Measurements from ENCODE around the gene ARID5B.

The ARID5B gene

DNA sequence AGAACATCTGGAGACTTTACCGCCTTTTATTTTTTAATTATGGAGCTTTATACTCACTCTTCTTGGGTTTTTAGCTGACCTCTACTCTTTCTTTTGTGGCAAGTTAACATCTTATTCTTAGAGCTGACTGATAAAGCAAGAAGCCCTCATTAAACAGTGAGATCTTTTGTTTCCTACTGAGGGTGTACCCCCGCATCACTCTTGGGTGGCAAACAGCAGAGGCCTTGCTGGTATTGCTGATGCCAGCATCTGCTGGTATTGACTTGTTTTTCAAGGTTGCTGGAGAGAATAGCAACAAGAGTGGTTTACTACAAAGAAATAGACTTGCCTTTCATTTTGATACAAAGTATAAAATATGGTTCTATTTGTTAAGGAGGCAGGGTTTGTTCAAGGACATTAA lies 154.7 kb downstream of the ARID5B start:
- DNase-seq = no peak

DNA sequence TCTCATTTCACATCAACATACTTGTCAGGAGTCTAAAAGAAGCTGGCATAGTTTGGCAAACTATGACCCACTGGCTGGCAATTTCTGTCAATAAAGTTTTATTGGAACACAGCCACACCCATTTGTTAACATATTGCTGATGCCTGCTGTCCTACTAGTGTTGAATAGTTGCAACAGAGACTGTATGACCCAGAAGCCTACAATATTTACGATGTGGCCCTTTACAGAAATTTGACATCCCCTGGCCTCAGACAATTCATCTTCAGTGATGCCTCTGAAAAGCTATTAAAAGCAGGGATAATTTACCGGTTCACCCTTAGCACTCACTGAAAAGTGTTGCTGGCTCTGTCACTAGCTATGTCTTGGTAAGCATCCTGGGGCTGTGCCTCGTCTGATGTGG lies 155.2 kb downstream of the ARID5B start:
- DNase-seq = no peak

DNA sequence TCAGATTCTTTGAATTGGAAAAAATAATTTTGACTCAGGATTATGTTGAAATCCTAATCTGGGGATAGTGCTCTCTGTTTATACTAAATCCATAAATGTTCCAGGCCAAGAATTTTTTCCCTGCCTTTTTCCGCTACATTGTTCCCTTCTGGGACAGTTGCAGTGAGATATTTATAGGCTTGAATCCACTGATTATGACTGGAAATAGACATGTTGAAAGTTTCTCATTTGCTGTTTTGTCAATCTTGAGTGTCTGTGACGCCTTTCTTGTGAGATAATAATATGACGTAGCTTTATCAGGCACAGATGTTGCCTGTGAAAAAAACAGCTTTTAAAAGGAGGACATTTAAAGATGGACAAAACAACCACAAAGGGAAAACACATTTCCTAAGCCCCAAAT lies 155.9 kb downstream of the ARID5B start:
- DNase-seq = no peak

DNA sequence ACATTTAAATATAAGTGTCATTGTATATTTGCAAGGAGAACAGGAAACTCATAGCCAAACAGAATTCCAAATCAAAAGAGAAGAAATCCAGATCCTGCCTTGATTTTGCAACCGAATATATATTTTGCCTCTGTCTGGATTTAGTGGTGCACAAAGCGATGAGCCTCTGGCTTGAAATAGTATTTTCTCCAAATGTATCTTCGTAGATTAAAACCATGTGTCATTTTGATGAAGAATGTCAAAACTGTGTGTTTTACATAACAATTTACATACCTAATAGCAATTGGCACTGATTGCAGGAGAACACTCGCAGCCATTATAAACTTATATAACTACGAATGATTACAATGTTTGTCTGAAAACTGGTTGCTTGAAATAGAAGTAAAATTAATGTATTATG lies 156.4 kb downstream of the ARID5B start:
- DNase-seq = no peak

DNA sequence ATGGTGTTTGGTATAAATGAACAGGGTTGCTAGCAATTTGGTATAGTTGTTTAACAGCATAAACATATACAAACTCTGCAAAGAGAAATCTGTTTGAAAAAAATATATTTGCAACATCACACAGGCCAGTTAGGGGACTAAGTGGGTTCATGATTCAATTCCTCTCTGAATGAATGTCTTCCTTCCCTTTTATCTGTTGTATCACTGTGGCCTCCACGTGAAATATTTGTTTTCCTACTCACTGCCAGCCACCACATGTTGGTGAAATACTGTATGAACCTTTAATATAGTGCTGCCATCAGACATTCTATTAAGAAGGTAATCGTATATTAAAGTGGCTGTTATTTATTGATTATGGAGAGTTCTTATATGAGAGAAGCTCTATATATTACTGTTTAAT lies 157.0 kb downstream of the ARID5B start:
- DNase-seq = no peak

DNA sequence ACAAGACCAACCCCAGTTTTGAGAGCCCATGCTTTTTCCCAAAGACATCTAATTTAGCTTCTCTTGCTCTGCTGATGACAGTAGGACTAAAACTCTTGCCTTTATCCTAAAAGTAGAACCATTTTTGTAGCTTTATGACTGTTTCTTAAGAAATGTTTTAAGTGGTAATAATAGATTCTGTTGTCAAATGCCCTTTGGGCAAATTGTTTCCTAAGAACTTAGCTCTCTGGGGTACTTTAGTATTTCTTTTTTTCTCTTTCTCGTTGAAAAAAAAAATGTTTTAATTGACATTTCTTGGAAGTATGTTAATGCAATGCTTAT lies 157.4 kb downstream of the ARID5B start:
- no peak for DNase-seq

DNA sequence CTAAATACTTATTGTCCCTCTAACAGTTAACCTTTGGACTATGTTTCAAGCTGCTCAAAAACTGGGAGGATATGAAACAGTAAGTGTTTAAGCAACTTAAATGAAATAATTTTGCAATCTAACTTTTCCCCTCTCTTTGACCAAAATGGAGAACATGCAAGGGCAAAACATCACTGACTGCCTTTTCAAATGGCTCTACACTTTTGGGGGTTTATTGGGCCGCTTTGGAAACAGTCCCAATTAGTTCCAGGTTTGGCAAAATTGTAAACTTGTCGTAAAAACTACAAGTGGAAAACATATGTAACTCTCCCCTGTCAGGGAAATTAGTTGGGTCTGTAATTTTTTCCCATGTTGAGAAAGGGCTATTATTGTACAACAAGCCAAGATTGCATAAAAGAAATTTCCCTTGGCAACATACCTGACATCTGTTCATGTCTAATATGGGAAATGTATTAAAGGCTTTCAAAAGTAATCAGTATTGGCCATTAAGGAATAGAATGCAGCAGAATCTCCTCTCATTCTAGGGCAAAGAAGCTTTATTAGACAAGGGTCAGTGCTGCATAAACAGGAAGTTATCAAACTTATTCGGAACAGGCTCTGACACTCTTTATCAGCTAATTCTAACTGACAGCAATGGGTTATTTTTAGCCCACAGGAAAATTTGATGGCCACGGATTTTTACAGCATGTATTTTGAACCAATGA lies 157.9 kb downstream of the ARID5B start:
- no peak for DNase-seq

DNA sequence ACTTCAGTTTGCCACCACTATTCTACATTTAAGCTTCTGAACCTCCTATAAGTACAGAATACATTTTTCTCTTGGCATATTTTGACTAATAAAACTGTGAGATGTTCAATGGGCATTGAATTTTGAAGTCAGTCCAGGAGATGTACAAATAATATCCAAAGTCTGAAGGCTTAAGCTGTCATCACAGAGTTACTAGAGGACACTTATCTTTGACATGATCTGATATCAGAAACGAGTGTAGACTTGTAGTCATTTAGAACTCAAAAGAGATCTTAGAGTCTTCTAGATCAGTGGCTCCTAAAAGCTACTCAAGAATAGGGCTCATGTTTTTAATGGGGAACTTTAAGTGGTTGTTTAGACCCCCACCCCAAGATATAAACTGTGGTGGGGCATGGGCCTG lies 160.5 kb downstream of the ARID5B start:
- no peak for DNase-seq

DNA sequence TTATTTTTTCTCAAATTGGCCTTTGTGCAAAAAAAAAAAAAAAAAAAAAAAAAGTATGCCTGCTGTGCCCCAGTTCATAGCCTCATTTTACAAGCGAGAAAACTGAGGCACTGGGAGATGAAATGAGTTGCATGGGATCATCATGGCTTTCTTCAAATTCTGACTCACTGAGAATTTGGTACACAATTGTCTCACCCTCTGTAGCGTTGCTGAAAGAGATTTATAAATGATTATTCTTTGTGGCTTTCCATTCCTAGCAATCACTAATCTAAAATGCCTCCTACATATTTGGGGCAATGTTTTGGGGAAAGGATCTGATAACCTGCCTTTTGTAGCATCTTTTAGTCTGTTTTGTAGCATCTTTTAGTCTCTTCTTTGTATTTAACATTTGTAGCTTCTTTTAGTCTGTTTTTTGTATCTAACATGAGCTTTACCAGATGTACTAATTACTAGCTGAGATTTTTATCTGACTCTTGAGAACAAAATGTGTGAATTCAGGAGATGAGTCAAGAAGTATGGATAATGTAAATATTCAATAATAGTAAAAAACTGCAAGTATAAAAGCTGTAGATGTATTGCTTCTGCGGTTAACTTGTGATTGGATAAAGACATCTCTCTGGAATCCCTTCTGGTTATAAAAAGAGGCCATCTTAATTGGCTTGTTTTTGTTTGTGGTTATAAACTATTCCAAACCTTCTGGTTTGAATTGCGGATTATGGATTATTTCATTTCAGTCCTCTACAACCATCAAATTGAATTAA lies 161.4 kb downstream of the ARID5B start:
- DNase-seq = no peak

DNA sequence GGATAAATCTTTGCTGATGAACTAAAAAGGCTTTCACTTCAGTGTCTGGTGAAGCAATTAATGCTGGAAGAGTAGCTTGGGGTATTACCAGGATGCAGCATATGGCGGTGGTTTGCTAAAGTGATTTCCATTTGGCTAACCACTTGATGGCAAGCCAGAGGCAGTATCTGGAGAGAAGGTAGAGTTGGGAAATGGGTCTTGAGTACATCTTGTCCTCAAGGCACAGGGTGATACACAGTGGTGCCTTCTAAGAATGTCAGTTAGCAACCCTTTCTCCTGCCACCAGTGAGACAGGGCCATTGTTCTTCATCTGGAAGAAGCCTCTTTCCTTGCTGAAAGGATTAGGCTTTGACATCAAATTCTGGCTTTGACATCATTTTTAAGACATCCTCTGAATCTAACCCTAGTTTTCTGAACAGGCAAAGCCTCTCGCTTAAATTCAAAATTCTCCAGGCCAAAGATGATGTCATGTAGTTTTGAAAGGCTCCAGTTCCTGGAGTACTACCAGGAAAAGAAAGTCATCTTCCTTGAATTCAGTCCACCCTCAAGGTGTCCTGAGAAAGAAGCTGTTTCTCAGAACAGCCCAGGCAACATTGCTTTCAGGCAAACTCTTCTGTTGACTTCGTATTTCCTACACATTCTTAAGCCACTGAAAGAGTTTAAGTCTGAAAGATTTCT lies 162.4 kb downstream of the ARID5B start:
- no peak for DNase-seq

DNA sequence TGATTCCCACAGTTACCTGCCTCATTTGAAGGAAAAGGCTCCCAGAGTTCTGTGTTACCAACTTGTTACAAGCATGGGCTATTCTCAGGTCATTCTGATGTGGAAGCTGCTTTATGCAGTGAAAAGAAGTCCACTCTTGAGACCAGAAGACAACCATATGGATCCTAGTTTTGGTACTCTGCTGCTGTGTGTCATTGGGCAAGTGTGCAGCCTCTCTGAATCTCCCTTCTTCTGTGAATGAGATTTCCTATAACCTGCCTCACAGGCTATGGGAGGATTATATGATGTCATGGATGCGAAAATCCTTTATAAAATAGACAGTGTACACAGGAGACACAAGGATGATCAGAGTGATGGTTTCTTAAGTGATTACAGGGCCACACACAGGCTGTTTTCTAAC lies 166.1 kb downstream of the ARID5B start:
- DNase-seq = no peak

DNA sequence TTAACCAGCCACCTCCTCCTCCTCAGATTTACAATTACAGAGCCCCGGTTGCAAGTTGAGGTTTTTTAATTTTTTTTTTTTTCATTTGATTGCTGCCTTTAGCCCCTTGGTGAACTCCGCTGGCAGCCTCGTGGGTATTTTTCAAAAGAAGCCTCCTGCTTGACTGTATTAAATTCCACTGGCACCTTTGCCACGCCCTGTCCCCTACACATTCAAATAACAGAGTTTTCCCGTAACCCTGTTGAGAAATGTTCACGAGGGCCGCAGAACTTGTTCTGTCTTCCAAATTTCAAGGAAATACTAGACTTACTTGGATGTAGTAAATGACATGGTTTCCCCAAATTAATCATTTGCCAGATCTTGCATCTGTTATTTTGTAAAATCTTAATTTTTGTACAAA lies 167.0 kb downstream of the ARID5B start:
- DNase-seq = no peak

DNA sequence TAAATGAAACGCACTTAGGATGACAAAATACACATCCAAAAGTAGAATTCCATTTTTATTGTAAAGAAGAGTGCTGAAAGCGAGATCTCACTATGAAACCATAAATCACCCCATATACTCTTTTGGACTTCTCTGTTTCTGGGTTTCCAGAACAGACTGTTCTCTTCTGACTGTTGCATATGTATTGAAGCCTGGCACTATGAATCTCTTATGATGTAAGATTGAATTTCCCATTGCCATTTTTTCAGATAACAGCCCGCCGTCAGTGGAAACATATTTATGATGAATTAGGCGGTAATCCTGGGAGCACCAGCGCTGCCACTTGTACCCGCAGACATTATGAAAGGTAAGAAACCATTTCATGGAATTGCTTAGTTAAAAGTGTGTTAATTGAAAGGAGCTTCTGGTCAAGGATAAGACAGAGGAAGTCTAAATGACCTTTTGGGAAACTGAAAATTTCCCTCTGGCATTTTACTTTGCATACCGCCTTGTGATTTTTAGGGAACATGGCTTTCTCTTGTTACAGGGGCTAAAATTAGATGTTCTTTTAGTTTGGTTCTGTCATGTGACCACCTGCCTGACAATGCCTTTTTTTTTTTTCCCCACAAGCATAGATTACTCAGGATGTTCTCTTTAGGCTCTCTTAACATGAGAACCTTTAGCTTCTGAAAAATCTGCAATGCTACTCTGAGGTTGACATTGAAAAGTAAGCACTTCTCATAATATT lies 168.1 kb downstream of the ARID5B start:
- DNase-seq = no peak

DNA sequence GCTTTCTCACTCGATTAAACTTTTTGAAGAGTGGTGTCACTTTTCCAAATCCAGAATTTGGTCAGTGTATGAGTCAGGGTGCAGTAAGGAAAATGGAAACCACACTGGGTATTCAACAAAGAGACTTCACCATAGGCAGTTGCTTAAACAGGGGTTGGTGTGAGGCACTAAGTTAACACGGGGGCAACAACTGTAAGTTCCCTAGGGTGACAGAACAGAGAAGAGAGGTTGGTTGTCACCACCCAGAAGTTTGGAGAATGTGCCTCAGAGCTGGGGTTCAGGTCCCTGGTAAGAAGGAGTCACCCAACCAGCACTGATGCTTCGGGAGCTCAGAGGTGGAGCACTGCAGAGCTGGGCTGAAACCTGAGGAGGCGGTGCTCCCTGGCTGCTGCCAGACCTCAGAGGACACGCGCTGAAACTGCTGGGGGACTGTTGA lies 170.4 kb downstream of the ARID5B start:
- no peak for DNase-seq

DNA sequence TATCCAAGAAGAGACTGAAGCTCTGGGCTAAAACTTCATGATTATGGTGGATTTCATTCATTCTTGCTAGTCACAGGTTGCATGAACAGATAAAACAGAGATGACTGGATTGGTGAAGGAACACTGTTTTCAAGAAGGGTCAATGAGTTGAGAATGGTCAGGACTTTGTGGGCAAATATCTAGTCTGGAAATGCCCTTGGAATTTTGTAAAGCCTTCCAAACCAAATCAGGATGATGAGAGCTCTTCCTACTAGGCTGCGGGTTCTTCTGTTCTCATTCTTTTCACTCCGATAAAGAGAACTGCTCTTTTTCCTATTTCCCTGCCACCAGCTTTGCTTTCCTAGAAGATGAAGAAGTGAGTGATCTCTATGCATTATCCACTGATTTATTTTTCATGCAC lies 171.4 kb downstream of the ARID5B start:
- no peak for DNase-seq

DNA sequence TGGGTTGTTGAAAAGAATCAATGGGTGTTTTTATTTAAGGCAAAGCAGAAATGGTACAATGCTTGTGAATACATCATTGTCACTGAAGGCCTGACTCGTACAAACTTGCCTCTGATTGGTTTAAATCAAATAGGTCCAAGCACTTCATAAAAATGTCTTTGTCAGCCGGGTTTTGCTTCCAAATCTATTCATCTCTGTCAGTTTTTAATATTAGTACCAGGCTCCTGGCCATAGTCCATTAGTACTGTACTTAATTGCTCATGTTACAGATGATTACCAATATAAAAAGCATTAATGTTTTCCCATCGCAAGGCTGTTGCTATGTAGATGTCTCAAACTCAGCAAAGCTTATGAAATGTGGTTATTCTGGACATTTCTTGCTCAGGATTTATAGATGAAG lies 171.9 kb downstream of the ARID5B start:
- no peak for DNase-seq

DNA sequence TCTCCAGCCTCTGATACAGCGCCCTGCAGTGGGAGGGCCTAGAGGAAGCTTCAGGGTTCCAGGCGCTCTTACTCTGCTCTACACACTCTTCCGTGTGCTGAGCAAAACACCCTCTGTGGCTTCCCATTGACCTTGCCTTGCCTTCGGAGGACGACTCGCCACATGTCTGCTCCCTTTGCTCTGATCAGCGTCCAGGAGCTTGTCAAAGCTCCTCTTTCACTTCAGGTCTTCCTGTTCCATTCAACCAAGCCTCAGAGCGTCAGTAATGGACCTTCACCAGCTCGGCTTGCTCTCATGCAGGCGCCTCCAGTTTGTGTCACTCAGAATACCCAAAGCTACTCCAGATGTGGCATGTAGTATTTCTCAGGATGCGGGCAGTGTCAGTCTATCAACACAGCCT lies 173.9 kb downstream of the ARID5B start:
- no peak for DNase-seq

DNA sequence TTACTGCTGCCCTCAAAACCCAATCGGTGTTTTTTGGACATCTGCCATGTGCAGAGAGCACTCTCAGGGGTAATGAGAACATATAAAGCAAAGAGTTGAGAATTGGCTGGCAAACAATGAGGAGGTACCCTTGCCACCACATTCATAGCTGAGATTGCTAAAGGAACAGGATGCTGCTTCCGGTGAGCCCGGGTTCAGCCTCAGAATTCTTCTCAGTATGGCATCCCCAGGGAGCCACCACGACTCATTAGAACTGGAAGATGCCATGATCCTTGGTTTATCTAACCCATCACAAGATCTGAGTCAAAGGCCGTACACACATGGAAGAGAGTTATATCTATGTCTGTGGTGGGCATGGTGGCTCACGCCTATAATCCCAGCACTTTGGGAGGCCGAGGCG lies 174.4 kb downstream of the ARID5B start:
- DNase-seq = no peak

DNA sequence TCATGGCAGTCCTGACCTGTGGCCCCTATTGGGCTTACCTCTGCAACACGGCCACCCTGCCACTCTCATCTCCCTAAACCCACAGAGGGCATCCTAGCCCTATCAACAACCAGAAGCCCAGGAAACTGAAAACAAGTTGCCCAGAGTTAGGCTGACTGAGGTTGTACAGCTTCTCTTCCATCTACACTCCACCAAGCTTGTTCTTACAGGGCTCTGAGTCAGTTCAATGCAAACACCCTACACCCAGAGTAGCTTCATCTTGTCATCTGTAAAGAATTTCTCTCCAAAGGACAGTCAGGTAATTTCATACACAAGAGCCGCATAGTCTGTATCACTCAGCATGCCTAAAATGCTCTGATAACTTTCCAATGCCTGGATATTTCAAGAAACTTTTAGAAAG lies 175.4 kb downstream of the ARID5B start:
- no peak for DNase-seq

DNA sequence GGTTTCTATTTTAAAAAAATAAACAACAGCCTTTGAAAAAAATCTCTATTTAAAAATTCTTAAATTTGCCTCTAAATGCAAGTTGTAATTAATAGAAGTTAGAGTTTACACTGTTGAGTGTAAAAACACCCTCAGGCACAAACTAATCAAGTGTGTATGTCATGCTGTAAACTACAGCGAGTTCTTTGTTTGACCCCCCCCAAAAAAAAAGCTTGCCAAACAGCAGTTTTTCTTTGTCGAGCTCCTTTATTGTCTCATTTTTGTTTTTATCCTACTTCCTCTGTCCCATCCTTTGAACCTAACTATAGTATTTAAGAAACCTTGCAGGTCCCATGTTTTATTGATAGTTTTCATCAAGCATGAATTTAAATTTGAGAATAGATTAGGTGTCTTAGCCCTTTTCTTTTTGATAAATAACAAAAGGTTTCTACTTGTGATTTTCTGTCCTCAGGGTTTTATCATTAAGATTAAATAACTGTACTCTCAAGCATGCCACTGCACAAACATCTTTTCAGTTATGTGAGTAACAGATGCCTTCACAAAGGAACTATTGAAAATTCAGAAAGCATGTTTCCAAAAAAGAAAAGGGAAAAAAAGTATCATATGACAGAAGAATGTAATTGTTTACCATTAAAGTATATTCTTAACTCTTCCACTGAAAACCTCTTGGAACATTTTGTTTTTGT lies 176.0 kb downstream of the ARID5B start:
- DNase-seq = no peak

DNA sequence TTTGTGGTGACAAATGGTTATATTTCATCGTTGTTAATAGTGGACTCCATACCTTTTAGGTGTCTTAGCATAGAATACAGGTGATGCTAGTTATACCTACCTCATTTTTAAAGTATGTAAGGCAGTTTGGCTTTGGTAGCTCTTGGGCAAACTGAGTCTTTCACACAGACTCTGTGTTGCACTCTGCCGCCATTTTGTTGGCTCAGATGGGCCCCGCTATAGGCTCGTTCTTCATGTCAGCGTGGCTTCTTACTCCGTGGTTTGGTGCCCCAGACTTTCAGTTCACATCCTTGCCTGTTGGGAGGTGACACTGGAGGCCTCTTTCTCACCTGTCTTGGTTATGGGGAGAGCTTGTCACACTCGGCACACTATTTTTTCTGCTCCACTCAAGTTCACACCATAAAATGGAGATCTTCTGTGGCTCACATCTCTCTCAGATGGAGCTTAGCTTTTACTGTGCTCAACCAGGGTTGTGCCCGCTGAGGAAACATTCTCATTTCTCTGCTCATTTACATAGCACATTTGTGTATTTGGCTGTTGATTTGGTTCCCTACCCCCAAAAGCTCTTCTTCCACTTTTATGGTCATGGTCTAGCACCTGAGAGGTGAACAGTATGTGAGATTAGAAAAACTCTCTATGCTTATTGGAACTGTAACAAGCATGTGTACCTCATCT lies 178.5 kb downstream of the ARID5B start:
- no peak for DNase-seq

DNA sequence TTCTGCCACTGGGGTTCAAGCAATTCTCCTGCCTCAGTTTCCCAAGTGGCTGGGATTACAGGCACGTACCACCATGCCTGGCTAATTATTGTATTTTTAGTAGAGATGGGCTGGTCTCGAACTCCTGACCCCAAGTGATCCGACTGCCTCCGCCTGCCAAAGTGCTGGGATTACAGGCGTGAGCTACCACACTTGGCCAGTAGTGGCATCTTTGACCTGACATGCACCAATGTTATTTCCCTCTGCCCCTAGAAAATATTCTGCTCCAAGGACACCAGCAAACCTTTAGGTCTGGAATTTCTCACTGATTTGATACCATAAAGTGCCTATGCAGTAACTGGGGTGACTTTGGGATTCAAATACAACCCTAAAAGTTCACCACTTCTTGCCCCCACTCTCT lies 179.4 kb downstream of the ARID5B start:
- no peak for DNase-seq
